ENCODE results near the gene GPC6.

Gene GPC6

DNA sequence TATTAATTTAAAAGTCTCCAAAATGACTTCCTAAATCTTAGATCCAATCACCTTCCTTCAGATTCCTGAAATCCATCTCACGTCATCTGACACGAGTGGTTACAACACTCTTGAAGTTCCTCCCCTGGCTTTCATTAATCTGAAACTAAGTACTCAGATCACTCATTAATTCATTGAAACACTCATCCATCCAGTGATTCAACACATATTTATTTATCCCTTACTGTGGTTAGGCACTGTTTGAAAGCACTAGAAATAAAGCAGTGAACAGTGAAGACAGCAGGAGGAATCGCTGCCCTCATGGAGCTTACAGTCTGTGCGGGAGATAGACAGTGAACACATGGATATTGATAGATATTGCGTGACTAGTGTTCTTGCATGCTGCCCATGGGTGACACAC lies 780.5 kb downstream of the GPC6 start:
- FAIRE-seq: no peak

DNA sequence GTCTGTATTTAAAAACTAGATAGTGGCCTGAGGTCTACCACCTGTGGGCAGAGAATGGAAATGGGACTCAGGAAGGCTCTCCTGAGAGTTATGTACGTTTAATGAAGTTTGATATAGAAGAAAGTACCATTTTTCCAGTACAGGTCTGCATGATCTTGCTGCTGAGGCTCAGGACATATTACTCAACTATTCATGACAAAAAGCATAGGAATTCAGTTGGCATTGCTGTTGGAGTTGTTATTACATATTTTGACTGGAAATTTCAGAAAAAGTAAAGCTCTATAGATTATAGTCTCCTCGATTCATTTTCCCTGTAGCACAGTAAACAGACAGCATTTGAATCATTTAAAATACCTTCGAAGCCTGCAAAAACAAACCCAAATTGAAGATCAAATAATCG lies 783.1 kb downstream of the GPC6 start:
- FAIRE-seq: no peak

- no peak for FAIRE-seq
These were observed 787.9 kb downstream of the GPC6 start for GRCh38 chr13:94014461-94014860.

DNA sequence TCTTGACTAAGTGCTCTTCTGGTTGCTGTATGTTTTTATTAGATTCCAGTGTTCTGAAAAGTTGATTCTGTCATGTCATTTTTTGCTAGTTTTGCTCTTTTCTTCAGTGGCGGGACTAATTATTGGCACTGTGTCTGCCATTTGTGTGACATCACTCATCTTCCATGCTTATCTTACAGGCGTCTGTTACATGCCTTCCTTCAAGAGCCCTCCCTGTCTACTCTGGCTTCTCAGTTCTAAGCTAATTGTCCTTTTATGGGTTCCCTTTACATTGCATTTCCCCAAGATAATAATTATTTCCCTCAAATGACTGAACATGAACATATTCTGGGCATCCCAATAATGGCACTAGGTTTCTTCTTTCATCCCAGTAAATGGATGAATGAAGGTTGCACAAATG lies 793.8 kb downstream of the GPC6 start:
- FAIRE-seq: no peak

GRCh38 chr13:94020833-94021232 lies 794.2 kb downstream of the GPC6 start:
- FAIRE-seq: no peak

DNA sequence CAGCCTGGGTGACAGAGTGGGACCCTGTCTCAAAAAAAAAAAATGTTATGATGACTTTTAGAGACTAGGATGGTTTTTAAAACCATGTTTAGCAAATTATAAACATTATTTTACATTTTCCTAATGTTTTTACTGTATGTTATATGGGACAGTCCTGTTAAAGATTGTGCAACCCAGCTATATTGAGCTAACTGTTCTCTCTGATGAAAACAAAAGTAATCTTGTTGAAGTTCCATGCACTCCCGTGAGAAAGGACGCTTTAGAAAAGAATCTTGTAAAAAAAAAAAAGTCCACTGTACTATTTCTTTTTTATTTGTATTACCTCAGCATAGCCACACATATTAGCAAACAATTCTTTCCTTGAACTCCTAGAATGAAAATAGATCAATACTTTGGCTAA lies 801.6 kb downstream of the GPC6 start:
- FAIRE-seq: no peak

DNA sequence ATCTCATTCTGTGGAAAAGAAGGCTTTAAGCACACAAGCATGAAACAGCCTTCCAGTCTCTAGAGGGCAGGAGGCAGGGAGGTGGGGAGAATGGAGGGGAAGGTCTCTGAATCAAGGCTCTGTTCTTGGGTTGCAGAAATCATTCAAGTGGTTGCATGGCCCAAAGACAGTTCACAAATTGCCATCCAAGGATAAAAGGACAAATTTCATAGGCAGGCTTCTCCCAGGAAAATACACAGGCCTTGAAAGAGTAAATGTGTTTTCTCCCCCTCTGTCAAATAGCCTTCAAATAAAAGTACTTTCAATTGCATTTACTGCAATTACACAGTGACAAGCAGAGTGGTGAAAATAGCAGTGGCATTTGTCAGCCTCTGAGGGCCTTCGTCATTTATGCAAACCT lies 802.0 kb downstream of the GPC6 start:
- no peak for FAIRE-seq

- FAIRE-seq: no peak
These were observed 804.0 kb downstream of the GPC6 start for GRCh38 chr13:94030415-94031119.

DNA sequence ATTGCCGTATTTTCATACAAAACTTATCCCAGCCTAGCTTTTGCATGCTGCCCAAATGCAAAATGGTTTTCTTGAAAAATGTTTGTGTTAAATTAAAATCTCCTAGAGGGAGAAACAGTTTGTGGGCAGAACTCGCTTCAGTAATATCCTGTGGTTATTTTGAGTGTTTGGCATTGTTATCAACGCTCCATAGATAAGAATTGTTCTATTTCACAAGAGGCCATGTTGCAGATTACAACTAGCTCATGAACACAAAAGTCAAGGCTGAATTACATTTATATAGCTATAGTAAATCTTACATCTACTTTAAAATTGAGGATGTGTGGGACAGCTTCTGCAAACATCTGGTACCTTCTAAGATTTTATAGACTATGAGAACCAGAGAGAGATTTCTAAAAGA lies 805.0 kb downstream of the GPC6 start:
- FAIRE-seq: no peak

GRCh38 chr13:94033098-94033497 lies 806.5 kb downstream of the GPC6 start:
- FAIRE-seq: no peak

DNA sequence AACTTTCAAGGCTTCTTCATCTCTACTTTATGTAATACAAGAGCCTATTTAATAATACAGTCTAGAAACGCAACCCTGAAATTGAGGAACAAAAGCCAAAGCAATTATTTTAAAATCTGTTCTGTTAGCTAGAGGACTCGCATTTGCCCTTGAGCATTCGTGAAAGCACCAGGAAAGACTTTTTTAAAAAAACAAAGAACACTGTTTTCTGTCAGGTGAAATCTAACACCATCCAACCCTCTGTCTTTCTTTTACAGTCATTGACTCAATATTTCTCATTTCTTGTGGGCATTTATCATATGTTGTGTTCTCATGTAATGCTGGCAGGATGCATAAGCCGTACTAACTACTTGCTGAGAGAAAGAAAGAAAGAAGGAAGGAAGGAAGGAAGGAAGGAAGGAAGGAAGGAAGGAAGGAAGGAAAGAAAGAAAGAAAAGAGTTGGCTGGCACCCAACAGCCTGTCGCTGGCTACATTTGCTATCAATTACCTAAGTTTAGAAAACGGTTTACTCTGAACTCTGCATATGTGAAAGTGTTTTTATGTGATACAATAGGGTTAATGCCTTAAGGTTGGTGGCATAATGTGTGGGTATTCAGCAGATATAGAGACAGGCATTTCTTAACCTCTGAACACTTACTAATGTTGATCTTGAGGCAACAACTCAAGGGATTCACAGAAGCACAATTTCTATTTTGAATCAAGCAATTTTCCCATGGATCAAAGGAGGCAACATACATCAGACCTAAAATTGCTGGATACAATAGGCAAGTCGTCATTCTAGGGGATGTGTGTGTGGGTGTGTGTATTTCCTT lies 807.4 kb downstream of the GPC6 start:
- FAIRE-seq: no peak

- FAIRE-seq: no peak
These were observed 823.4 kb downstream of the GPC6 start for GRCh38 chr13:94050039-94050438.

DNA sequence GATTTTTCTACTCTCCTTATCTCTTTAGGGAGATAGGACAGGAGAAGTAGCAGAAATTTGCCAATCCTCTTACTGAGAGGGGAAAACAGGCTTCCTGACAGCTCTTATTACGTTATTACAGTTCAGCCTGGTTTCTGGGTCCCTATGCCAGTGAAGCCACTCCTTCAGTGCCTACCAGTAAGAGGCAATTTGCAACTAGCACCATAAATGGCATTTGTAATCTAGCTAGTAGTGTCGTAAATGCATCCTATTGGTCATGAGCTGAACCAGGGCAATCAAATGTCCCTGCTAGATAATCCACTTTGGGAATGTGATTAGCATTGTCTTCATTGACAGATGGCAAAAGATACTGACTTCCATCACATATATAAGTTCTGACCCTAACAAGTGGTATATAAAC lies 824.1 kb downstream of the GPC6 start:
- no peak for FAIRE-seq

- FAIRE-seq: no peak
These were observed 827.5 kb downstream of the GPC6 start for GRCh38 chr13:94053986-94054593.

GRCh38 chr13:94056362-94056990 lies 829.9 kb downstream of the GPC6 start:
- FAIRE-seq: no peak

- no peak for FAIRE-seq
These were observed 831.1 kb downstream of the GPC6 start for GRCh38 chr13:94057618-94058186.

DNA sequence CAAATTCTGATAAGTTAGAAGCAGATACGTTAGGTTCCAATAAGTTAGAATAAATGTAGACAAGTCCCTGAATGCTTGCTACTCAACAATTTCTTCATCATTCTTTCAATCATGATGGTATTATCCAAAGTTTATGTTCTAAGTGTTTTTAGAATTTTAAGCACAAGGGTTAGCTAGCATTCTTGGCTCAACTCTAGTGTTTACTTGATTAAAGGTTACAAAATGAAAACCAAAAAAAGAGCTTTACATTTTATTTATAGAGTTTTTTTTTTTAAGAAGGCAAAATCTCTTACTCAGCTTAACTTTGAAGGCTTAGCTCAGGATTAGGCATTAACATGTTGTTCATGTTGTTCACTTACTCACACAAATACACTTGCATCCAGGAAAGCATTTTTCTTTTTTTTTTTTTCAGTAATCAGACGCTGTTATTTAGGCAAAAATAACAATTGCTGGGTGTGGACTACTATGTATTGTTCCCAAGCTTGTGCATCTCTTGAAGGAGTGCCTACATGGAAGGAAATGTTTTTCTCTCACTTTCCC lies 832.3 kb downstream of the GPC6 start:
- FAIRE-seq: no peak

DNA sequence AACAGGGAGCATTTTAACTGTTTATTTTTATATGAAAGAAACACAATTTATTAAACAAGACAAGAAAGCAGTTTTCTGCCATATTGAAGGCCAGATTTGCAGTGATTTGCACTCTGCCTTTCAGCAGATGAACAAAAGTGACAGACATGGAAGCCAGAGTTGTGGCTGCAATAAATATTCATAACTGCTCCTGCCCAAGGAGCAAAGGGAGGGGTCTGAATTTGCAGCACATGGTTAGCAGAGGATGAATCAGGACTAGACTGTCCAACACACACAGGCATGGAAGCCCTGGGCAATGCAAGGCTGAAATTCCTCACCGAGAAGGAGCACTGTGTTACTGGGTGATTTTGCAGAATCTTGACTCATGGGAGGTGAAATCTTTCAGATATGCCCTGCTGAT lies 834.7 kb downstream of the GPC6 start:
- peak; percentile 95 for FAIRE-seq

DNA sequence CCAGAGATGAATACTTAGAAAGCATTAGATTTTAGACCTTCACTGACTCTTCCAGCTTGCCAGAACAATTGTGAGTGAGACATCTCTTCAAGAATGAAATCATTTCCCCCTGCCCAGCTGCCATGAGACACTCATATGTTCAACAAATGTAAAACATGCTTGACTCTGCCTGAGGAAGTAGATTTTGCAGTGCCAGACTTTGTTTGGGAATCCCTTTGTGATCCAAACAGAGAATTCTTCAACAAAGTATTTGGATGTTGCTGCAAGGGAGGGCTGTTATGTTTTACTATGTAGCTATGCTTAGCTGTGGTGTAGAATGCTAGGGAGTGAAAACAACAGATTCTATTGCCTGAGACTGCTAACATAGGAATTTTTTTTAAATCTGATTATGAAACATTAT lies 836.5 kb downstream of the GPC6 start:
- FAIRE-seq: peak; percentile 98

DNA sequence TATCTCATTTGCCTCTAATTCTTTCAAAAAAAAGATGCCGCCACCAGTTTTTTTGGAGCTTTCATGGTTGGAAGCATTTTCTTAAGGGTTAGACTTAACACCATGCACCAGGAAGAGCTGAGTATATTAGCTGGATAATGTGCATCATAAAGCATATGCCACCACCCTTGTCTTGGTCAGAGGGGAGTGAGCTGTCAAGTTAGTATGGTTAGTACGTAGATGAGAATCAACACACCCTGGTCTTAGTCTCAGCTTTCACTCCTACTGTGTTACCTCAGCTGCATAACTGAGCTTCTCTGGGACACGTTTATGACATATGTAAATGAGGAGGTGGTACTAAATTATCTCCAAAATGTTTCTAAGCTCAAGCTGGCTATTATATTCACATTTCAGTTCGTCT lies 837.2 kb downstream of the GPC6 start:
- no peak for FAIRE-seq

DNA sequence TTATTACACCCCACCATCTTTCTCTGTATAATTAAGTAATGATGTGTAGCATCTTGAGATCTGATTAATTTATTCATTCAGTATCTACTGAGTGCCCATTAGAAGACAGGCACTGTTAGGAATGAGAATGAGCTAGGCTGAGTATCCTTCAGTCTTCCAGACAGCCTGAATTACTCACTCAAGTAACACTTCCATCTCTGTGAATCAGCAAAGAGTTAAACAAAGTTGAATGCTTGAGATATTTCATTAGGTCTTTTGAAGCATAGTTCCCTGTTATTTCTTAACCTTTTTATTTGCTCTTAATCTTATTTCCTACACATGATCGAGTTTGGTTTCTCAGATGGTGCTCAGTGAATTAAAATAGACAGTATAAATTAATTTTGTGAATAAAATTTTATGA lies 839.1 kb downstream of the GPC6 start:
- FAIRE-seq: no peak

DNA sequence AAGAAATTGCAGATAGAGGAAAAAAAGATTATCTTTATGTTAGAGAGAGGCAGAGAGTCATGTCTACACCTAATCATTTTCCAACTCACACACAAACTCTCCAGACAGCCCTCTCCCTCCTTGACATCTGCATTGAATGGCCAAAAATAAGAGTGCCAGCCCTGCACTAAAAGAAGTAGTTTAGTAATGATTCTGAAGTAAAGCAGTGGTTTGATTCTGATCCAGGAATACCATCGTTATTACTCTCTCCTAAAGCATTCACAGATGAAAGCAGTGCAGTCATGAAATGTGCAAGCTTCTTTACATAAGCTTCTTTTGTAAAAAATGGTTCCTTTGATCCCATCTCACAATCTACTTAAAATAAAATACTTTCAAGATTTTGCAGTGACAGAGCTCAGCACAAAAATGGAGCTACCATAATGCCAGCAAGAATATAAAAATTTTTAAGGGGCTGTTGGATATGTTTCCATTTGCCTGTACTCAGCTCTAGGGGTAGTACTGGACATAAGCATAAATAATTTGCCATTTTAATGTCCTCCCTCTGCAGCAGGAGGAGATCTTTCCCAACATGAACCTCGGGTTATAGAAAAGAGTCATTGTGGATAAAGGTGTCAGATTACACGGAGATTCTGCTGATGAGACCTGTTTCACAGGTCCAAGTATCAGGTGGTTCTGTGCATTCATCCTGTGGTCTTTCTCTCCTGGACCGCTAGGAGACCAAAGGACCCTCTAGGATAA lies 846.6 kb downstream of the GPC6 start:
- FAIRE-seq: no peak
